NCI-H460 (cell line): ENCODE results near the gene TMEM98. TPM values are rescaled to one million over a fixed set of nuclear protein-coding genes. Genes with fewer than 3 reads are reported as not detected.
"Not testable (repeated sequence)": the region's sequence is repeated elsewhere in the genome, so short reads cannot be mapped to it uniquely, and the experiment has no call there.

Source experiments
- DNase-seq: peaks from one replicate; pipeline ENCODE4 v3.0.0-alpha.2; 2016; ENCODE audit warnings: low read depth; ENCODE audit errors: extremely low read depth
- total RNA-seq: library from RNA; depleted of rRNA; stranded (reverse); fragments of >200 nt; shearing (Covaris generic); gene quantifications from 2 replicates; pipeline ENCODE4 v1.2.3, GENCODE V29; 2014; rRNA removed

TMEM98 gene
- total RNA-seq, 1 experiment from 2014 or later = 8.8 TPM

GRCh38 chr17:32971171-32971570, 43.2 kb downstream of the TMEM98 start:
- no peak for DNase-seq

- no peak for DNase-seq
Observed at GRCh38 chr17:32976131-32976530, 48.2 kb downstream of the TMEM98 start.

GRCh38 chr17:32976605-32977004, 48.7 kb downstream of the TMEM98 start:
- no peak for DNase-seq

GRCh38 chr17:32980230-32980629, 52.3 kb downstream of the TMEM98 start:
- no peak for DNase-seq

- DNase-seq = not testable (repeated sequence)
Observed at GRCh38 chr17:32981611-32982010, 53.7 kb downstream of the TMEM98 start.

- no peak for DNase-seq
Observed at GRCh38 chr17:32985050-32985756, 57.2 kb downstream of the TMEM98 start.

GRCh38 chr17:32987453-32987805, 59.5 kb downstream of the TMEM98 start:
- DNase-seq = not testable (repeated sequence)

- DNase-seq = not testable (repeated sequence)
Observed at GRCh38 chr17:32987868-32988267, 59.9 kb downstream of the TMEM98 start.

- no peak for DNase-seq
Observed at GRCh38 chr17:32988481-32989101, 60.6 kb downstream of the TMEM98 start.

GRCh38 chr17:32992321-32993033, 64.5 kb downstream of the TMEM98 start:
- no peak for DNase-seq

GRCh38 chr17:32993977-32994376, 66.0 kb downstream of the TMEM98 start:
- DNase-seq = no peak

Other genes with a start within 250 kb of the TMEM98 start
- gene MYO1D, start 51.0 kb upstream of the TMEM98 start, total RNA-seq = 4.7 and 5.0 TPM in 2 replicates
- not detected in 2 replicates for gene SPACA3, start 63.7 kb downstream of the TMEM98 start, total RNA-seq